GM13976 (cell line): ENCODE measurements around the gene ZNF17.
A peak's percentile ranks its signal among the peaks of the same experiment; 100 is the strongest.

ENCODE experiments used
- DNase-seq: peaks from one replicate; pipeline ENCODE4 v3.0.0; 2012; ENCODE audit warnings: low spot score
- CTCF ChIP-seq: IDR thresholded peaks from 2 replicates; pipeline ENCODE4 v1.5.1; 2012; ENCODE audit warnings: borderline replicate concordance, mild to moderate bottlenecking; ENCODE audit not compliant: insufficient read depth; ENCODE audit errors: extremely low read depth, missing control alignments, control extremely low read depth
- in situ Hi-C: fragments of 300-500 bp; cut with MboI; formaldehyde crosslinking; loops from one replicate; pipeline ENCODE4 v1.12.0; 2022; ENCODE audit warnings: low sequenced_read_pairs, mixed read lengths, inconsistent platforms; ENCODE audit not compliant: unreplicated experiment

Gene ZNF17

GRCh38 chr19:57443121-57443696 lies 32.2 kb downstream of the ZNF17 start:
- no peak for DNase-seq
- no peak for TF ChIP-seq CTCF
- in situ Hi-C loops, result no loop called here

GRCh38 chr19:57452307-57452706 lies 41.3 kb downstream of the ZNF17 start:
- DNase-seq, result no peak
- in situ Hi-C loops, result no loop called here
- TF ChIP-seq CTCF, result no peak

- in situ Hi-C loops, result no loop called here
- peak; percentile 37 for DNase-seq
- peak; percentile 44 for TF ChIP-seq CTCF
Observed at GRCh38 chr19:57465680-57466381, 54.9 kb downstream of the ZNF17 start.

GRCh38 chr19:57466489-57466888 lies 55.5 kb downstream of the ZNF17 start:
- TF ChIP-seq CTCF, result no peak
- DNase-seq, result no peak
- in situ Hi-C loops, result no loop called here
